Fibroblast of skin of abdomen (primary cell): Measurements from ENCODE around the gene ROBO4.
A peak's percentile ranks its signal among the peaks of the same experiment; 100 is the strongest.

Experiments used
- DNase-seq: peaks from one replicate; pipeline ENCODE4 v3.0.0-alpha.2; 2013

The ROBO4 gene

GRCh38 chr11:124840666-124841065 lies 57.0 kb downstream of the ROBO4 start:
- no peak for DNase-seq

DNA sequence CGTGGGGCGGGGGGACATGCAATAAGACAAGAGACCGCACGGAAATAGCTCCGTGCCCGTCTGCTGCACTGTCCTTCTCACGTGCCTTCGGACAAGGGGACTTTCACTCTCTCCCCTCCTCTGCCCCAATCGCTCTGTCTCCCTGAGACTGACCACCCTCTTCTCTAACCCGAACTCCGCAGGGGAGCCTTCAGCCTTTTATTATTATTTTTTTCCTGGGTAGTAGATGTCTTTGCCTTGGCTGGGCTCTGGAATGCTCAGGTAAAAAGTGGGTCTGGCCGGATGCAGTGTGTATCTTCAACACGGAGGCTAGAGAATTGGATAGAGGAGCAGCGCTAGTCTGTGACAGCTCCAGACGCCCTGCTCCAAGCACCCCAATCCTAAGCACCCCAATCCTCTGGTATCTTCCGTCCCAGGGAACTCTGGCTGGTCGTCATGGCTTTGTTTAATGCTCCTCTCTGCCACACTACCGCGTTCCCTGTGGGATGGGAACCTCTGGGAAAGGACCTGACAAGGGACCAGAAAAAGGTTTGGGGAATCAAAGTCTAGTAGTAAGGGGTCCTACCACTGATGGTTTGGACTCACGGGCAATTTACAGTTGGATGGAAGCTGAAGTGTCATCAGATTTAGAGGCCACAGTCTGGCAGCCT lies 57.6 kb downstream of the ROBO4 start:
- no peak for DNase-seq

DNA sequence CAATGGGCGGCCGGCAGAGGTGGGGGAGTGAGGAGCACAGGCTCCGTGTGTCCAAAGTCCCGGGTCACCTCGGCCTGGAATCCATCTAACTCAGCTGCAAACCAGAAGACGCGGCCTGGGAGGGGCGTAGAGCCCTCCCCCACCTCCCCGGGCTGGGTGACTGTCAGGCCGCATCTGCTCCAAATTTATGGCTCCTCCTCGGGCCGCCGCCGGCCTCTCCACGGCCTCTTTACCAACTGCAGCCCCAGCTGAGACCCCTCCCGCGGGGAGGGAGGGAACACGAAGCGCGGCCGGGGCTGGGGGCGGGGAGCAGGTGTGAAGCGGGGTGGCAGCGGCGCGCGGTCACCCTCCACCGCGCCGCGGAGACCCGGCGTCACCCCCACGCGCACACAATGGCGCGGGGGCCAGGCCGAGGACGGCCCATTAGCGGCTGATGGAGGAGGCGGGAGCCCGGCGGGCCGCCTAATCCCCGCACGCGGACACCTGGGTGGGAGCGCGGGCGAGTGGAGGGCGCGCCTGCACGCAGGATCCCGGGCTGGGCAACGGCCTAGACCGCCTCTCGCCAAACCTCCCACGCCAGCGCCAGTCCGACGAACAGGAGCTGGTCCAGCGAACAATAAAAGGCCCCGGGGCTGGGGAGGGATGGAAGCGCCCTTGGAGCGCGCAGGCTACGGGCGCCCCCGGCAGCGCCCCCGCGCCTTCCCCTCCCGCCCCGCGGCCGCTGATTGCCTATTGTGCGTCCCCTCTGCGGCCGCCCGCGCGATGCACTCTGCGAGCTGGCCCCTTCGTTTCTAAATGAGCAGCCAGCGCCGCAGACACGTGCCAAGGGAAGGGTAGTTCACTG lies 58.3 kb downstream of the ROBO4 start:
- no peak for DNase-seq

GRCh38 chr11:124838805-124839127 lies 58.9 kb downstream of the ROBO4 start:
- DNase-seq: no peak

GRCh38 chr11:124837491-124837856 lies 60.2 kb downstream of the ROBO4 start:
- DNase-seq: peak; percentile 81

GRCh38 chr11:124835918-124836317 lies 61.7 kb downstream of the ROBO4 start:
- no peak for DNase-seq

- no peak for DNase-seq
Measured at GRCh38 chr11:124834526-124835180, 63.0 kb downstream of the ROBO4 start.
